ENCODE measurements around the gene VAC14.

DNA sequence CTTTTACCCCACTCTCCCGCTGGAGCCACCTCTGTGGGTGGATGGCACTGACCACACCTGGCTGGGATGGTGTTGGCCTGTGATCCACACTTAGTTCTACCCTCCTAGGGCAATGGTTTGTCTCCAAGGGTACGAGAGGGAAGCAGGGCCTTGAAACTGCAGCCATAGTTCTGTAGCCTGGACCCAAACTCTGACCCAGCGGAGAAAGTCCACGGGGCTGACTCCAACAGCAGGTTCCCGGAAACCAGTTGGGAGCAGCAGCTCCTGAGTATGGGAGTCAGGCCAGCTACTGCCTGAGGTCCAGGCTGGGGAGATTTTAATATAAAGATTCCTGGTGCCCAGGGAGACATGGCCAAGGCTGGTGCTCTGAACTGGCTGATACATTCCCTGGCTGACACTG lies 91.5 kb downstream of the VAC14 start:
- no peak for TF ChIP-seq POLR2AphosphoS5 (IDR thresholded peaks at IDR 0.05; ENCODE audit: low read depth, low read length)
- TF ChIP-seq, protein P1, sequence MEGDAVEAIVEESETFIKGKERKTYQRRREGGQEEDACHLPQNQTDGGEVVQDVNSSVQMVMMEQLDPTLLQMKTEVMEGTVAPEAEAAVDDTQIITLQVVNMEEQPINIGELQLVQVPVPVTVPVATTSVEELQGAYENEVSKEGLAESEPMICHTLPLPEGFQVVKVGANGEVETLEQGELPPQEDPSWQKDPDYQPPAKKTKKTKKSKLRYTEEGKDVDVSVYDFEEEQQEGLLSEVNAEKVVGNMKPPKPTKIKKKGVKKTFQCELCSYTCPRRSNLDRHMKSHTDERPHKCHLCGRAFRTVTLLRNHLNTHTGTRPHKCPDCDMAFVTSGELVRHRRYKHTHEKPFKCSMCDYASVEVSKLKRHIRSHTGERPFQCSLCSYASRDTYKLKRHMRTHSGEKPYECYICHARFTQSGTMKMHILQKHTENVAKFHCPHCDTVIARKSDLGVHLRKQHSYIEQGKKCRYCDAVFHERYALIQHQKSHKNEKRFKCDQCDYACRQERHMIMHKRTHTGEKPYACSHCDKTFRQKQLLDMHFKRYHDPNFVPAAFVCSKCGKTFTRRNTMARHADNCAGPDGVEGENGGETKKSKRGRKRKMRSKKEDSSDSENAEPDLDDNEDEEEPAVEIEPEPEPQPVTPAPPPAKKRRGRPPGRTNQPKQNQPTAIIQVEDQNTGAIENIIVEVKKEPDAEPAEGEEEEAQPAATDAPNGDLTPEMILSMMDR (IDR thresholded peaks at IDR 0.05 in 2 of 3, conservative IDR thresholded peaks at IDR 0.05 in 1 of 3; ENCODE audit: borderline replicate concordance in 1 of 3, insufficient read depth in 1 of 3, low read depth in 2 of 3, low read length in 2 of 3): no peak
- TF ChIP-seq, protein P2, sequence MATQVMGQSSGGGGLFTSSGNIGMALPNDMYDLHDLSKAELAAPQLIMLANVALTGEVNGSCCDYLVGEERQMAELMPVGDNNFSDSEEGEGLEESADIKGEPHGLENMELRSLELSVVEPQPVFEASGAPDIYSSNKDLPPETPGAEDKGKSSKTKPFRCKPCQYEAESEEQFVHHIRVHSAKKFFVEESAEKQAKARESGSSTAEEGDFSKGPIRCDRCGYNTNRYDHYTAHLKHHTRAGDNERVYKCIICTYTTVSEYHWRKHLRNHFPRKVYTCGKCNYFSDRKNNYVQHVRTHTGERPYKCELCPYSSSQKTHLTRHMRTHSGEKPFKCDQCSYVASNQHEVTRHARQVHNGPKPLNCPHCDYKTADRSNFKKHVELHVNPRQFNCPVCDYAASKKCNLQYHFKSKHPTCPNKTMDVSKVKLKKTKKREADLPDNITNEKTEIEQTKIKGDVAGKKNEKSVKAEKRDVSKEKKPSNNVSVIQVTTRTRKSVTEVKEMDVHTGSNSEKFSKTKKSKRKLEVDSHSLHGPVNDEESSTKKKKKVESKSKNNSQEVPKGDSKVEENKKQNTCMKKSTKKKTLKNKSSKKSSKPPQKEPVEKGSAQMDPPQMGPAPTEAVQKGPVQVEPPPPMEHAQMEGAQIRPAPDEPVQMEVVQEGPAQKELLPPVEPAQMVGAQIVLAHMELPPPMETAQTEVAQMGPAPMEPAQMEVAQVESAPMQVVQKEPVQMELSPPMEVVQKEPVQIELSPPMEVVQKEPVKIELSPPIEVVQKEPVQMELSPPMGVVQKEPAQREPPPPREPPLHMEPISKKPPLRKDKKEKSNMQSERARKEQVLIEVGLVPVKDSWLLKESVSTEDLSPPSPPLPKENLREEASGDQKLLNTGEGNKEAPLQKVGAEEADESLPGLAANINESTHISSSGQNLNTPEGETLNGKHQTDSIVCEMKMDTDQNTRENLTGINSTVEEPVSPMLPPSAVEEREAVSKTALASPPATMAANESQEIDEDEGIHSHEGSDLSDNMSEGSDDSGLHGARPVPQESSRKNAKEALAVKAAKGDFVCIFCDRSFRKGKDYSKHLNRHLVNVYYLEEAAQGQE (IDR thresholded peaks at IDR 0.05; ENCODE audit: low read depth): no peak
- no peak for TF ChIP-seq EZH2 (IDR thresholded peaks at IDR 0.05)
- TF ChIP-seq ZNF274 (IDR thresholded peaks at IDR 0.05; ENCODE audit: low read depth, low read length): no peak
- TF ChIP-seq JUND (IDR thresholded peaks at IDR 0.05): no peak
- TF ChIP-seq CBX3 (IDR thresholded peaks at IDR 0.05; ENCODE audit: low read depth): no peak
- TF ChIP-seq, protein P3, sequence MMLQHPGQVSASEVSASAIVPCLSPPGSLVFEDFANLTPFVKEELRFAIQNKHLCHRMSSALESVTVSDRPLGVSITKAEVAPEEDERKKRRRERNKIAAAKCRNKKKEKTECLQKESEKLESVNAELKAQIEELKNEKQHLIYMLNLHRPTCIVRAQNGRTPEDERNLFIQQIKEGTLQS (IDR thresholded peaks at IDR 0.05): no peak
- no peak for TF ChIP-seq TCF7L2 (IDR thresholded peaks at IDR 0.05; ENCODE audit: borderline replicate concordance, extremely low read depth, insufficient read depth, insufficient read length)
- TF ChIP-seq SRF (IDR thresholded peaks at IDR 0.05; ENCODE audit: low read depth): no peak
- no peak for TF ChIP-seq FOSL1 (IDR thresholded peaks at IDR 0.05; ENCODE audit: low read depth)
- TF ChIP-seq YY1 (IDR thresholded peaks at IDR 0.05; ENCODE audit: extremely low read depth, insufficient replicate concordance, low read depth, low read length): no peak
